SK-N-MC (cell line): ENCODE measurements around the gene CSNK1D.

Source experiments
- EZH2 ChIP-seq: fragments of 200-600 bp; sonication (generic); IDR thresholded peaks from one replicate; pipeline ENCODE4 v1.6.1; 2017; ENCODE audit warnings: antibody characterized with exemption
- POLR2AphosphoS5 ChIP-seq: IDR thresholded peaks from 2 replicates; pipeline ENCODE4 v1.6.1; 2012; ENCODE audit warnings: mild to moderate bottlenecking, low read depth, low read length, borderline replicate concordance

GRCh38 chr17:82216301-82217119 lies 57.0 kb downstream of the CSNK1D start:
- TF ChIP-seq POLR2AphosphoS5 (no peak), EZH2 (no peak)
